NCI-H2196 treated with DMSO at 0.1 percent for 48 hours (cell line): Measurements from ENCODE around the gene SLC49A3.
"Not testable (repeated sequence)": the region's sequence is repeated elsewhere in the genome, so short reads cannot be mapped to it uniquely, and the experiment has no call there.

Experiments
- DNase-seq: peaks from one replicate; lab custom pipeline; 2025; ENCODE audit not compliant: unreplicated experiment; lab: John Stamatoyannopoulos, UW

SLC49A3 gene

DNA sequence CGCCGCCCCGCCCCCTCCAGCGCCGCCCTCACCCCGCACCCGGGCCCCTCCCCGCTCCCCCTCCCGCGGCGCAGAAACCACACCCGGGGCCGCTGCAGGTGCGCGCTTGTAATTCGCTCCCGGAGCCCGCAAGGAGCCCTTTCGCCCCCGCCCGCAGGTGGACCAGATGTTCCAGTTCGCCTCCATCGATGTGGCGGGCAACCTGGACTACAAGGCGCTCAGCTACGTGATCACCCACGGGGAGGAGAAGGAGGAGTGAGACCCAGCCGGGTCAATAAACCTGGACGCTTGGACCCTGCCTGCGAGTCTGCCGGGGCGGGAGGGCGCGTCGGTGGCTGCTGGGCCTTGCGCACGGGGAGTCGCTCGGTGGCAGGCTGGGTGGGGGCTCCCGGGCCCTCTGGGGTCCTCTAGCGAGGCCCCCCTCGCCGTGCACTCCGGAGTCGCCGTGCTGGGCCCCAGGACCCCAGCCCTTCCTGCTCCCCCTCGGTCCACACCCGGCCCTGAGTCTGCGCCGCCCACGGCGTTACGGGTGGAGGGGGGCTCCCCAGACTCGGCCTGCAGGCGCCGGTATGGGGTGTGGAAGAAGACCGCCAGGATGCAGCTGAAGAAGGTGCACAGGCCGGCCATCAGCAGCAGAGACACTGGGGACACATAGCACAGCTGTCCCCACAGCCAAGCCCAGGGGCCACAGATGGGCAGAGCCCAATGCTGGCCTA lies 7.1 kb downstream of the SLC49A3 start:
- peak; percentile 61 for DNase-seq

- DNase-seq, result no peak
Observed at GRCh38 chr4:680928-681645, 7.9 kb downstream of the SLC49A3 start.

GRCh38 chr4:680551-680927 lies 8.4 kb downstream of the SLC49A3 start:
- no peak for DNase-seq

GRCh38 chr4:680091-680490 lies 8.9 kb downstream of the SLC49A3 start:
- no peak for DNase-seq

DNA sequence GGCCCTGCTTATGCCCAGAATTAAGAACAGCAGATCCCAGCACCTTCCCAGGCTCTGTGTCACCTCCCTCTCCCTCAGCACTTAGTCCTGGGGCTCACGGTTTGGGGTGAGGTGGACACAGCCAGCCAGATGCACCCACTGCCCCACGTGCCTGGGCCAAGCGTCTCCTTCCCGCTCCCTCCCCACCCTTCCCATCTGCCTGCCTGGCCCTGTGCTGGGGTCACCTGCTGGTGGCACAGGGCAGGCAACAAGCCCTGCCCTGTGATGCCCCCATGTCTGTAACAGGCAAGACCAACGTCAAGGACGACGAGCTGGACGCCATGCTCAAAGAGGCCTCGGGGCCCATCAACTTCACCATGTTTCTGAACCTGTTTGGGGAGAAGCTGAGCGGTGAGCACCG lies 9.3 kb downstream of the SLC49A3 start:
- no peak for DNase-seq

GRCh38 chr4:679104-679481 lies 9.9 kb downstream of the SLC49A3 start:
- DNase-seq, result no peak

DNA sequence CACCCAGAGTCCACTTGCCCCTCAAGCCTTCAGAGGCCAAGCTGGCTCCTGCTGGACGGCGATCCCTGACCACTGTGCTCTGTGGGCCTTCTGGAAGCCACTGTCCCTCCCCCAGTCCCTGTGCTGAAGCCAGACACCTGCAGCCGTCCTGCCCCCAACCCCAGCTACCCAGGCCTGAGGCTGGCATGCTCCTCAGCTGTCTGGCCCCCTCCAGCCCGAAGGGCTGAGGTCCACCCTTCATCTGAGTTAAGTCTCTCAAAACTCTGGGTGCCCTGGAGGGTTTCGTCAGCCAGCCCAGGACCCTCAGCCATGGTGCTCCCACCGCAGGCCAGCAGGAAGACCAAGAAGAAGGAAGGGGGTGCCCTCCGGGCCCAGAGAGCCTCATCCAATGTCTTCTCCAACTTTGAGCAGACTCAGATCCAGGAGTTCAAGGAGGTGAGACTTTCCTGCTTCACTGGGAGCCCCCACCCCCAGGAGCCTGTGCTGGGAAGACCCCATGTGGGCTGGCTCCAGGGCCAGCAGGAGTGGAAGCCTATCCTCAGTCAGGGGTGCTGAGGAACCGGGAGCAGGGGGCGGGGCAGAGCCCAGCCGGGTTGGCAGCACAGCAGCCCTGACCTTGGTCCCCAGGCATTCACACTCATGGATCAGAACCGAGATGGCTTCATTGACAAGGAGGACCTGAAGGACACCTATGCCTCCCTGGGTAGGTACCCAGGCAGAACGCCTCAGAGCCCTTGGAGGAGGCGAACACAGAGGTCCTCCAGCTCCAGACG lies 10.4 kb downstream of the SLC49A3 start:
- no peak for DNase-seq

GRCh38 chr4:677431-678293 lies 11.3 kb downstream of the SLC49A3 start:
- no peak for DNase-seq

DNA sequence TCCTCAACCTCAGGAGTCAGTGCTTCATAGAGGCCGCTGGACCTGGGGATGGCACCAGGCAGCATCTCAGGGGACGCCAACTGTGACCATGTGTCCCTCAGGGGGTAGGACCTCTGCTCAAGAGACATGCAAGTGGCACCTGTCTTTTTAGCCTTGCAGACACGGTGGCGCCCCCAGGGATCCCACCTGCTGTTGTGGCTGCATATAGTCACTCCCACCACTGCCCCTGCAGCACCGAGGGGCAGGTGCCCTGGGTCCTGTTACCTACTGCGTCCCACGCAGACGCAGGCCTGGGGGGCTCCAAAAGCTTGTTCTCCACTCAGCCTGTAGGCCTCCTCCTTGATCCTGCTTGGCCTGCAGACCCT lies 12.1 kb downstream of the SLC49A3 start:
- no peak for DNase-seq

DNA sequence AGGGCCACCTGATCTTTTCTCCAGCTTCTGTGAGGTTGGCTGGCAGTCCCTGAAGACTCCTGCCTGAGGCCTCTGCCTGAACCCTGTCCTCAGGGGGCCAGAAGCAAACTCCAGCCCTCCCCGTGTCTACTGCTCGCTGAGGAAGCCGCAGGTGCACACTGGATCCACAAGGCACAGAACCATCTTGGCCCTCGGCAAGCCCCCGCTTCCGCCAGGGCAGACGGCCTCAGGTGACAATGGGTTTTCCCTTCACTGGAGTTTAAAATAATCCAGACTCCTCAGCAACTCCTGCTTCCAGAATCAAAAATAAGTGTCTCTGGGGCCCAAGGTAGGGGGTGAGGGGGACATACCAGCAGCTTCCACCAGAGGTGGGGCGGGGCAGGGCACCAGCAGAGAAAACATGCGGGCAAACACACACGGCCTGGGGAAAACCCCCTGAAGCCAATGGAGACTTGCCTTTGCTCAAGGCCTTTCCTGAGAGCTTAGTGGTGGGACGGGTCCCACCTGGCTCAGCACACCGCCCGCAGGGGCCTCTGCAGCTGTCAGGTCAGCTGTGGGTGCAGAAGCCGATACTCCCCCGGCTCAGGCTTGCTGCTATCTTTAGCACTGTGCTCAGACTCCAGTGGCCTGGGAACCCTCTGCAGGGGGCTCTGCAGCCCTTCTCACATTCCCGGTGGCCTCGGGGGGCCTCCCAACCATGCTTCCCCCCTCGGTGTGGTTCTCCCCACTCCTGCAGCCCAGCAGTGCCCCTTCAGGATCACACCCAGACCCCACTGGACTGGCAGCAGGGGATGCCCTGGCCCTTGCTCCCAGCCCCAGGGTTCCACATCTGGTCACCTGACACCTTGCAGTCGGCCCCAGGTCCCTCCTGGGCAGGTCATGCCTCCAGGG lies 12.7 kb downstream of the SLC49A3 start:
- DNase-seq, result no peak

DNA sequence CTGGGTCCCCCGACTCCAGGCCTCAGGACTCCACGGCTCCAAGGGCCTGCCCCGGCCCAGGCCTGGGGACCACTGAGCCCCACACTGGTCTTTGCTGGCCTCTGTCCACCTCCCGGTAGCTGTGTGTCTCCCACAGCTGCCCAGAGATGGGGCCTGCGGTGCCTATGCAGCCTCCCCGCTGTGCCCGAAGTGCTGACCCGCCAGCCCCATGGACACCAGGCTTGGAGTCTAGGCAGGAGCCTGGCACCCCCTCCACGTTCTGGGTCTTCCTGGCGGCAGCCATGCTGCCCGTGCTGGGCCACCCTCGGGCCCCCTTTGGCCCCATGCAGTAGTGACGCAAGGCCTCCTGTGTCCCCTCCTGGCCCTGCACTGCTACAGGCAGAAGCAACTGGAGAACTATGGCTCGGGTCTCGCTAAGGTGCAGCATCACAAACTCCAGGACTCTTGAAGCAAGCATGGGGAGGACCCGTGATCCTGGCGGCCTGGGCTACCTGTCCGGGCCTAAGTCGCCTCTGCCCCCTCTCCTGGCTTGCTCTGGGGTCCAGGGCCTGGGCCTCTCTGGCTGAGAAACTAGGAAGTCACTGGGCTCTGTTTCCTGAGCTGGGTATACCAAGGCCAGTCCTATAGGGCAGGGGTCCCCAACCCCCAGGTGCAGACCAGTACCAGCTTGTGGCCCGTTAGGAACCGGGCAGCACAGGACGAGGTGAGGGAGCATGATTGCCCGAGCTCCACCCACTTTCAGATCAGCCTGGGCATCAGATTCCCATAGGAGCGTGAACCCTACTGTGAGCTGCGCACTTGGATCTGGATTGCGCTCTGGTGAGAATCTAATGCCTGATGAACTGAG lies 13.7 kb downstream of the SLC49A3 start:
- no peak for DNase-seq

- peak; percentile 85 for DNase-seq
Observed at GRCh38 chr4:674172-675035, 14.5 kb downstream of the SLC49A3 start, which contains the start of the genes ATP5ME and MYL5. ATP5ME (minus strand) TSS chr4:674276; CDS start chr4:674247, 29 bp downstream. MYL5 (plus strand) TSS chr4:674542; CDS start chr4:678027, 3,485 bp downstream.

DNA sequence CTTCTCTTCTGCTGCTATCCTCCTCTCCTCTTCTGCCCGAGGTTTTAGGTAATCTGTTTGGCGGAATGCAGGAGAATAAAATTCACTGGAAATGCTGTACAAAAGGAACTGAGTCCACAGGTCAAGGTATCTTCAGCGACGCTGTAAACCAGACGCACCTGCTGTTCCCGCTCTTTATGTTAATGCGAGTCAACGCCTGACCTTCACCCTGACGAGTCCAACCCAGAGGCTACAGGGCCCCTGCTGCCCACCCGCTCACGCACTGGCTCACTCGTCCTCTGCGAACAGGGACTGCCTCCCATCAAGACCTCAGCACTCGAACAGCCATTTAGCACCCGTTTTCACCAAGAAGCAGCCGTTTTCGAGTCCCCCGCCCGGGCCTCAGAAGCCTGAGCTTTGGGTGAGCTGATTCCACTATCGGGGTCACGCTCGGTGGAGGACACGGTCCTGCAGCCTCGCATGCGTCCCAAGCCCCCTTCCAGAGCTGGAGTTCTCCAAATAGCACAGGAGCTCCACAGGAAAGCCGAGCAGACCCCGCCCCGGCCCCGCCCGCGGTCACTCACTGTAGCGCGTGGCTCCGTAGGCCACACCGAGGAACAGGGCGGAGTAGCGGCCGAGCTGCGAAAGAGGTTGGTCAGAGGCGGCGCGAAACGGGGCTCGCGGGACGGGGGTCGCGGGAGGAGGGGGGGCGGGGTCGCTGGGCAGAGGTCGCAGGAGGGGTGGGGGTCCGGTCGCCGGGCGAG lies 15.4 kb downstream of the SLC49A3 start:
- no peak for DNase-seq

- no peak for DNase-seq
Observed at GRCh38 chr4:671769-672168, 17.2 kb downstream of the SLC49A3 start.

DNA sequence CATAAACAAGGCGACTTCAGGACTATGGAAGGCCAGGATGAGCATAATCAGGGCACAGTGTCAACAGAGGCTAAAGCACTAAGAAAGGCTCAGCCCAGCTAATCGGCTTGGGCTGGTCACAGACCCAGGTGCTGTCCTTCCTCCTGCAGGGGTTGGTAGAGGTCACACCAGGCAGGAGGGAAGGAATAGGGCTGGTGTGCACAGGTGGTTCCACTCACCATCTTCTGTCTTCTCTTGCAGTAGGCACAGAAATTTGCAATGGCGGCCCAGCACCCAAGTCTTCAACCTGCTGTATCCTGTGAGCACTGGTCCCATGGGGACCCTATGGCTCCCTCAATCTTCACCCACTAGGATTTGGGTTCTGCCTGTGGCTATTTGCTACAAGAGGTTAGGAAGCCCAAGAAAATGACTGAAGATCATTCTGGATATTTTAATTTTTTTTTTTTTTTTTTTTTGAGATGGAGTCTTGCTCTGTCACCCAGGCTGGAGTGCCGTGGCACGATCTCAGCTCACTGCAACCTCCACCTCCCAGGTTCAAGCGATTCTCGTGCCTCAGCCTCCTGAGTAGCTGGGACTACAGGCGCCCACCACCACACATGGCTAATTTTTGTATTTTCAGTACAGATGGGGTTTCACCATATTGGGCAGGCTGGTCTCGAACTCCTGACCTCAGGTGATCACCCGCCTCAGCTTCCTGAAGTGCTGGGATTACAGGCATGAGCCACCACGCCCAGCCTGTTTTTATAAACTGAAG lies 19.0 kb downstream of the SLC49A3 start:
- DNase-seq, result not testable (repeated sequence)

- not testable (repeated sequence) for DNase-seq
Observed at GRCh38 chr4:668219-668618, 20.7 kb downstream of the SLC49A3 start.

DNA sequence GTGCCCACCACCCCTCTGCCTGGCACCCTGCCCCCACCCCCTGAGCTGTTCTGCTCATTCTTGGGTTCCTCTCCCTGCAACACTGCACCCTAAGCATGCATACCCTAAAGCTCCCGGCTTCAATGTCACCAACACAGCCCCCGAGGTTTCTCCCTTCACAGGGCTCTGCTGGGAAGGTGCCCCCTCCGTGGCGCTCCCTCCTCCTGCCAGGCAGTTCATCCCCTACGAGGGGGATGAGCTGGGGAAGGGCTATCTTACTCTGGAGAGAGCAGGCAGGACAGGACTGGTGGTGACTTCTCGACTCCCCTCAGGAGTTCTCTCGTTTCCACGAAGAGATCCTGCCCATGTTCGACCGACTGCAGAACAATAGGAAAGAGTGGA lies 21.4 kb downstream of the SLC49A3 start:
- DNase-seq, result no peak
